Activated naive CD8-positive, alpha-beta T cell treated with anti-CD3 and anti-CD28 coated beads, Interleukin-2, amount 10 ng/mL, durations not matched to agents 7 days and 5 days (primary cell): ENCODE results near the gene ZFAND3. TPM values are rescaled to one million over a fixed set of nuclear protein-coding genes. Genes with fewer than 3 reads are reported as not detected.

ENCODE experiments used
- ATAC-seq: fragments of 150-1000 bp; cut with Tn5 transposase; one replicate; pipeline ENCODE4 v1.10.0; 2021; ENCODE audit warnings: low read depth, moderate library complexity
- POLR2A ChIA-PET: fragments of 350-600 bp; sonication (Branson Sonifier 250); formaldehyde crosslinking; loops from one replicate; lab custom pipeline; 2021; ENCODE audit warnings: antibody characterized with exemption; lab: Charles Lee
- DNase-seq: peaks from one replicate; pipeline ENCODE4 v3.0.0; 2021
- H3K27ac Mint-ChIP-seq: one replicate; pipeline ENCODE4 v1.8.0; 2022; ENCODE audit warnings: mild to moderate bottlenecking, mixed read lengths
- H3K27me3 Mint-ChIP-seq: one replicate; pipeline ENCODE4 v1.8.0; 2022; ENCODE audit warnings: mild to moderate bottlenecking, moderate library complexity, mixed read lengths
- H3K36me3 Mint-ChIP-seq: one replicate; pipeline ENCODE4 v1.8.0; 2021; ENCODE audit warnings: mild to moderate bottlenecking, mixed read lengths
- H3K4me1 Mint-ChIP-seq: one replicate; pipeline ENCODE4 v1.8.0; 2021; ENCODE audit warnings: mixed read lengths
- H3K4me3 Mint-ChIP-seq: one replicate; pipeline ENCODE4 v1.8.0; 2022; ENCODE audit warnings: mild to moderate bottlenecking, moderate library complexity, mixed read lengths
- H3K9me3 Mint-ChIP-seq: one replicate; pipeline ENCODE4 v1.8.0; 2021; ENCODE audit warnings: mixed read lengths
- total RNA-seq, 2 experiments: library from RNA; stranded (reverse); gene quantifications; one replicate each; pipeline ENCODE4 v1.2.3, GENCODE V29; 2021

Gene ZFAND3
- total RNA-seq, 2 experiments from 2014 or later, result 35.7 to 36.3 TPM

GRCh38 chr6:38150021-38150420, 330.5 kb downstream of the ZFAND3 start:
- ATAC-seq, result no peak
- POLR2A ChIA-PET, result no interaction called here
- Mint-ChIP-seq H3K4me3 (no peak overlapping the region), H3K36me3 (peaks cover 3% of the 10 kb centered on the region), H3K27ac (no peak overlapping the region), H3K27me3 (no peaks in the 10 kb centered on the region), H3K4me1 (peaks cover 9% of the 10 kb centered on the region), H3K9me3 (no peaks in the 10 kb centered on the region)
- DNase-seq, result no peak

DNA sequence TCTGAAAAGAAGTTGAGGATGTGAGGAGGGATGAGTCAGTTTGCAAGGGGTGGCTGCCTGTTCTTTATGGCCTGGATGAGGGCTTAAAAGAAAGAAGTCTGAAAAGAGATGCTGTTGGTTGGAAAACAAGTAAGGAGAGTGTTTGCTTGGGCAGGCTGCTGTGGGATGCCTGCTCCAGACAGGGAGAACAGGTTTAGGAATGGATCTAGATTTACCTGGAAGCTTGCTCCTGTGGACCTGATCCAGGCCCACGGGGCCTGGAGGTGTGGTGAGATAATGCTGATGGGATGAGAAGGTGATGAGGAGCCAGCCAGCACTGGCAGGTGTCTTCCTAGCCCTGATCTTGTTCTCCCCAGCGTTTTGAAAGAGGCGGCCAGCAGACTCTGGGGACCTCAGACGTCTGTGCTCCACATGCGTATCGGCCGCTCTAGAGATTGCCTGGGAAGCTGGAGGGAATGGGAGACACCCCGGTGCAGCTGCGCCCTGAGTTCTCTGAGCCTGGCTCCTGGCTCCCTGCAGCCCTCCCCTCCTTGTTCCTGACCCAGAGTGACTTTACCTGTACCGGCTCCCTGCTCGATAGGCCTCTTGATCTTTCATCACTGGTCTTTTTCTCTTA, 331.3 kb downstream of the ZFAND3 start:
- Mint-ChIP-seq H3K27ac (no peak overlapping the region), H3K4me1 (peaks cover 6% of the 10 kb centered on the region), H3K9me3 (no peaks in the 10 kb centered on the region), H3K36me3 (peaks cover 3% of the 10 kb centered on the region), H3K4me3 (no peak overlapping the region), H3K27me3 (no peaks in the 10 kb centered on the region)
- ATAC-seq, result no peak
- DNase-seq, result no peak
- POLR2A ChIA-PET, result no interaction called here

DNA sequence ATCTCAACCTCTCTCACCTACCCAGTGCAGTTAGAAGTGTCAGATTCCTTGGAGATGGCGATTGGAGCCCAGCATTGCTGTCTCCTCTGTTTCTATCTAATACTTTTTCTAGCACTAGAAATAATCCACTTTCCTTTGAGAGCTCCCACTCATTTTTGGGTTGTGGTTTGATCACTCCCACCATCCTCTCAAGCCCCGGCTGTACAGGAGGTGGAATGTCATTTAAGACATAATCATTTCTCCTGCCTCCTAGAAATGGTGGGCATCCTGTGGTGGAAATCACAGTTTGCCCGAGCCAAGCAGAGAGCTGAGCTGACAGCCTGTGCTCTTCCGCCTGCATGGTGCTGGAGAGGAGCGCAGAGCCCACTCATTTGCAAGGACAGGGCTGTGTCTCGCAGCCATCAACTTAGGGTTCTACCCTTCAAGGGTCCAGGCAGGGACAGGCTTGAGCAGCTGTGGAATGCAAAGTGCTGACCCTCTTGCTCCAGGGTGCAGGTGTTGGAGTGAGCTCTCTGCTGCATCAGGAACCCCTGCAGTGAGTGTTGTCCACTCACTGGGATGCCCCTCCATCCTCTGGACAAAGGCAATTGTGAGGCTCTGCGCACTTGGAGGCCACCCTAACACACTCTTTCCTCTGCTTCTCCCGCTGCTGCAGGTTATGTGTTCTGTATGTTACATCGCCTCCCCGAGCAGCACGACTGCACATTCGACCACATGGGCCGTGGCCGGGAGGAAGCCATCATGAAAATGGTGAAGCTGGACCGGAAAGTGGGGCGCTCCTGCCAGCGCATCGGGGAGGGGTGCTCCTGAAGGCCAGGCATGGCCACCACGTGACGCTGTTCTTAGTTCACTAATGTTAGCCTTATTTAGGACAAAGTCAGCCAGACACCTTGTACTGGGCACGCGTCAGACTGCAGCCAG, 332.3 kb downstream of the ZFAND3 start:
- Mint-ChIP-seq H3K9me3 (no peaks in the 10 kb centered on the region), H3K36me3 (peaks cover 4% of the 10 kb centered on the region), H3K4me3 (no peak overlapping the region), H3K27ac (no peak overlapping the region), H3K4me1 (peaks cover 3% of the 10 kb centered on the region), H3K27me3 (no peaks in the 10 kb centered on the region)
- DNase-seq, result no peak
- POLR2A ChIA-PET, result no interaction called here
- ATAC-seq, result no peak

GRCh38 chr6:38152620-38153019, 333.1 kb downstream of the ZFAND3 start:
- ATAC-seq, result no peak
- Mint-ChIP-seq H3K4me3 (no peak overlapping the region), H3K9me3 (no peaks in the 10 kb centered on the region), H3K27ac (no peak overlapping the region), H3K4me1 (peaks cover 3% of the 10 kb centered on the region), H3K27me3 (no peaks in the 10 kb centered on the region), H3K36me3 (peaks cover 4% of the 10 kb centered on the region)
- no peak for DNase-seq
- POLR2A ChIA-PET, result no interaction called here

DNA sequence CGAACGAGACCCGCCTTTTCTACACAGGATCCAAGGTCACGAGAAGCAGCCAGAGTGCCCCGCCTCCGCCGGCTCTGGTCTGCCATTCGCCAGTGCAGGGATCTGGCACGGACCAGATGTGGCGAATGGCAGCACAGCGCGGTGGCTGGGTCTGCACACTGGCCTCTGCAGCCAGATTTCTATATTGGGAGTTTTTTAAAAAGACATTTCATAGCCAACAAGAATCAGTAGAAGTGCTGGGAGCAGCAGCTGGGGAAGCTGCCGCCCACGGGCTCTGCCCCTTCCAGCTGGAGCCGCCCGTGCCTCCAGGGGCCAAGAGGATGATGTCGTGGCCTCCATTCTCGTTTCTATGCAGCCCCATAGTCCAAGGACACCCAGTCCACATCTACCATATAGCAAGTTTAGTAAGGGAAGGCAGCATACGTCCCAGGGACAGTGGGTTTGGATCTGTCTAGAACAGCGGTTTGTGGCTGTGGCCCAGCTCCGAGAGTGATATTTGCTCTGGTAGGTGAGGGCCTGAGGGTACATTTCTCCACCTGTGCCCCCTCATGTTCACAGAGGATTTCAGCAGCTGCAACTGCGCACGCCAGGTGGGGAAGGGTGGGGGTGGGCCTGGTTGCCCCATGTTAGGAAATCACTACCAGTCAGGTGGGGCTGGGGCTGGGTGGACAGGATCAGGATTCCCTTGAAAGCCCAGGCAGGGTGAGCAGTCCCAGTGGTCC, 333.7 kb downstream of the ZFAND3 start:
- H3K4me3 Mint-ChIP-seq, result no peak overlapping the region
- H3K9me3 Mint-ChIP-seq, result no peaks in the 10 kb centered on the region
- ATAC-seq, result no peak
- H3K4me1 Mint-ChIP-seq, result no peaks in the 10 kb centered on the region
- POLR2A ChIA-PET, result no interaction called here
- no peaks in the 10 kb centered on the region for H3K27me3 Mint-ChIP-seq
- H3K36me3 Mint-ChIP-seq, result peaks cover 4% of the 10 kb centered on the region
- DNase-seq, result no peak
- H3K27ac Mint-ChIP-seq, result no peak overlapping the region

DNA sequence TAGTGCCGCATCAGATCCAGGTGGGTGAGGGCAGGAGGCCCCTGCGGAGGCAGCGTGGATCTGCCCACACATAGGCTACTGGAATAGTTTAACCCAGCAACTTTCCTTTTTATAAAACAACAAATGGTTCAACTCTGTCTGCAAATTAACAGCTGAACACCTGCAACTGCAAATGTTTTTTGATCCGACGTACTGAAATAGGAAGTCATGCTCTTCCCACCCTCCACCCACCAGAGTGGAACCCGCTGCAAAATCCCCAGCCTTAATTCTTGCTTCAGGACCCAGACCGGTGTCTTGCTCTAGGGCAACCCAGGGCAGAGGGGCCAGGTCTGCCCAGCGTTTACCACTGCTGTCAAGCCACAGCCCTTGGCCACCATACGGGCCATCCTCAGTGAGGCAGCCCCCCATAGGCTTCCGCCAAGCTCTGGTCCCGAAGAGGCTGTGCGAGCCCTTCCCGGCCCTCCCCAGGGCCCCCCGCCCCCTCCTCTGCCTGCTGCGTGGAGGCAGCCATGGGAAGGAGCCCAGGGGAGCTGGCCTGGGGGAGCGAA, 334.3 kb downstream of the ZFAND3 start:
- no peak overlapping the region for H3K27ac Mint-ChIP-seq
- no peak for DNase-seq

DNA sequence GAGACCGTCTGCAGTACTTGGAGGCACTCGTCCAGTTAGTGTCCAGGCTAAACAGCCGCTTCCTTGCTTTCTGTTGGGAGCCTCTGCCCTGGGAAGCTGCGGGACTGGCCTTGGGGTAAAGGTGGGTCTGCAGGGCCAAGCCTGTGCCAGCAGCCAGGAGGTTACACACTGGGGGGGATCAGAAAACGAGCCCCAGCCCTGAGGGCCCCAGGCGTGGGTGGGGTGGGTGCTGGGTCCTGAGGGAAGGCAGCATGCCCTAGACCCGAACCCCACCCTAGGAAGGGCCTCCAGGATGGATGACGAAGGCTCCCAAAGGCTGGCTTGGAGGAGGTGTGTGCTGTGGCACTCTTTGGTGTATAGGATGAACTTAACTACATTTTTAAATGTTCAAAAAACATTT, 335.2 kb downstream of the ZFAND3 start:
- Mint-ChIP-seq H3K4me3 (no peak overlapping the region), H3K4me1 (no peaks in the 10 kb centered on the region), H3K27ac (no peak overlapping the region), H3K27me3 (no peaks in the 10 kb centered on the region), H3K9me3 (no peaks in the 10 kb centered on the region), H3K36me3 (peaks cover 2% of the 10 kb centered on the region)
- ATAC-seq, result no peak
- POLR2A ChIA-PET, result no interaction called here
- no peak for DNase-seq

More for the DNA sequence above, 334.3 kb downstream of the ZFAND3 start:
- Mint-ChIP-seq H3K9me3 (no peaks in the 10 kb centered on the region), H3K36me3 (peaks cover 2% of the 10 kb centered on the region), H3K4me3 (no peak overlapping the region), H3K27me3 (no peaks in the 10 kb centered on the region), H3K4me1 (no peaks in the 10 kb centered on the region)
- no peak for ATAC-seq
- POLR2A ChIA-PET, result no interaction called here

- Mint-ChIP-seq H3K4me1 (no peaks in the 10 kb centered on the region), H3K4me3 (no peak overlapping the region), H3K27ac (no peak overlapping the region), H3K36me3 (peaks cover 3% of the 10 kb centered on the region), H3K9me3 (no peaks in the 10 kb centered on the region), H3K27me3 (no peaks in the 10 kb centered on the region)
- POLR2A ChIA-PET, result no interaction called here
- ATAC-seq, result no peak
- no peak for DNase-seq
Observed at GRCh38 chr6:38155144-38155543, 335.6 kb downstream of the ZFAND3 start.

- Mint-ChIP-seq H3K36me3 (peaks cover 5% of the 10 kb centered on the region), H3K4me1 (no peaks in the 10 kb centered on the region), H3K27ac (no peak overlapping the region), H3K9me3 (no peaks in the 10 kb centered on the region), H3K4me3 (no peak overlapping the region), H3K27me3 (no peaks in the 10 kb centered on the region)
- POLR2A ChIA-PET, result interaction anchor here (0.7 kb wide), 1 partner anchor 289 kb away, joined by 4 read pairs; no protein-coding TSS in a partner anchor
- ATAC-seq (no peak), DNase-seq (no peak)
Observed at GRCh38 chr6:38155621-38156204, 336.2 kb downstream of the ZFAND3 start.

DNA sequence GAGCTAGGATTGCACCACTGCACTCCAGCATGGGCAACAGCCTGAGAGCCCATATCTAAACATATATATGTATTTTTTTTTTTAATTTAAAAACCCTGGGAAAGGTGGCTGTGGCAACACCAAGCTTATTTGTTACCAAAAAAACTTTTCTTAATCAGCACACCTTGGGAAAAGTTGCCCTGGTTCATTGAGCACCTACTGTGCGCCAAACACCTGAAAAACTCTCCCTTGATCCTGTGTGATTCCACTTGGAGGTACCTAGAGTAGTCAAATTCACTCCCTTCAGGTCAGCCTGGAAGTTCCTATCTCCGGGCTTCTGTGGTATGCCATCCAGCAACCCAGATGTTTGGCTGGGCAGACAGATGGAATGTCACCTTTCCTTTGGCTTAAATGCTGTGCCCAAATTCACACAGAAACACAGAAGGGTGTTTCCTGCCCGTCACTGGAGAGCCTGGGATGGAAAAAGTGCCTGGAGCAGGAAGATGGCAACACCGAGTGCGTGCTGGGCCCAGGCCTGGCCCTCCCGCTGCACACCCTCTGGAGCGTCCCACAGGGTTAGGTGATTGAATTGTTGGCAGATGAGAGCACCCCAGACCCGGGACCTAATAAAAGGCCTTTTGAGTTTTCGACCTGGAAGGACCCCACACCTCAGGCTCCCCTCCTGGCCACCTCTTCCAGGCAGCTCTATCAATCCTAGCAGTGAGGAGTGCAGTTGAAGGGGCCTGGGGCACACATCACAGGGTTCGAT, 337.5 kb downstream of the ZFAND3 start:
- H3K36me3 Mint-ChIP-seq, result peaks cover 7% of the 10 kb centered on the region
- H3K4me1 Mint-ChIP-seq, result no peaks in the 10 kb centered on the region
- H3K4me3 Mint-ChIP-seq, result no peak overlapping the region
- DNase-seq, result no peak
- no peak for ATAC-seq
- no peaks in the 10 kb centered on the region for H3K9me3 Mint-ChIP-seq
- H3K27ac Mint-ChIP-seq, result no peak overlapping the region
- no peaks in the 10 kb centered on the region for H3K27me3 Mint-ChIP-seq
- POLR2A ChIA-PET, result interaction anchor here (0.6 kb wide), 1 partner anchor 17 kb away, joined by 3 read pairs; no protein-coding TSS in a partner anchor

- DNase-seq (no peak), ATAC-seq (no peak)
- H3K36me3 Mint-ChIP-seq, result peaks cover 7% of the 10 kb centered on the region
- H3K27me3 Mint-ChIP-seq, result no peaks in the 10 kb centered on the region
- H3K4me1 Mint-ChIP-seq, result no peaks in the 10 kb centered on the region
- POLR2A ChIA-PET, result no interaction called here
- no peak overlapping the region for H3K27ac Mint-ChIP-seq
- no peak overlapping the region for H3K4me3 Mint-ChIP-seq
- H3K9me3 Mint-ChIP-seq, result no peaks in the 10 kb centered on the region
Observed at GRCh38 chr6:38157905-38158304, 338.4 kb downstream of the ZFAND3 start.

DNA sequence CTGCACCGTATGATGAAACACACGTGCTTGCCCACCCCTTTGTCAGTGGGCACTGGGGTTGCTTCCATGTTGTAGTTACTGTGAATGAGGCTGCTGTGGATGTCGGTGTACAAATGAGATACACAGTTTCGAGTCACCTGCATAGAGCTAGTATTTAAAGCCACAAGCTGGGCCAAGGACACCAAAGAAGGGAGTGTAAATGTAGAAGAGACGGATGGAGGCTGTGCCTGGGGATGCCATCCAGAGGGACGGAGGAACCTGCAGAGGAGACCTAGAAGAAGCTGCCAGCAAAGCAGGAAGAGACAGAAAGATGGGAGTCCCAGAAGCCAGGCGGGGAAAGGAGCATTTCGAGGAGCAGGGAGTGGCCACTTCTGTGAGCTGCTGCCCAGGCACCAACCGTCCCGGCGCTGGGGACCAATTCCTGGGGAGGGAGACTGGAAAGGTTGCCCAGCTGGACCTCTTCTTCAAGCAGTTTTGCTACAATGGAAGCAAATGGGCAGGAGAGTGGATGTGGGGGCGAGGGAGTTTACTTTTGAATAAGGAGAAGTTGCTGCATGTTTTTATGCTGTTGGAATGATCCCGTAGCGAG, 339.3 kb downstream of the ZFAND3 start:
- H3K36me3 Mint-ChIP-seq, result peaks cover 7% of the 10 kb centered on the region
- H3K27ac Mint-ChIP-seq, result no peak overlapping the region
- no peaks in the 10 kb centered on the region for H3K4me1 Mint-ChIP-seq
- H3K27me3 Mint-ChIP-seq, result no peaks in the 10 kb centered on the region
- ATAC-seq, result no peak
- POLR2A ChIA-PET, result interaction anchor here (0.6 kb wide), 1 partner anchor 312 kb away, joined by 3 read pairs; no protein-coding TSS in a partner anchor
- H3K9me3 Mint-ChIP-seq, result no peaks in the 10 kb centered on the region
- H3K4me3 Mint-ChIP-seq, result no peak overlapping the region
- no peak for DNase-seq
